ENCODE data around the gene RHBDL2. TPM values are rescaled to one million over a fixed set of nuclear protein-coding genes. Genes with fewer than 3 reads are reported as not detected.

Gene RHBDL2
- total and polyA plus RNA-seq, 8 donors = 4.3 to 24.9 (median 9.2) TPM; not detected in 2

DNA sequence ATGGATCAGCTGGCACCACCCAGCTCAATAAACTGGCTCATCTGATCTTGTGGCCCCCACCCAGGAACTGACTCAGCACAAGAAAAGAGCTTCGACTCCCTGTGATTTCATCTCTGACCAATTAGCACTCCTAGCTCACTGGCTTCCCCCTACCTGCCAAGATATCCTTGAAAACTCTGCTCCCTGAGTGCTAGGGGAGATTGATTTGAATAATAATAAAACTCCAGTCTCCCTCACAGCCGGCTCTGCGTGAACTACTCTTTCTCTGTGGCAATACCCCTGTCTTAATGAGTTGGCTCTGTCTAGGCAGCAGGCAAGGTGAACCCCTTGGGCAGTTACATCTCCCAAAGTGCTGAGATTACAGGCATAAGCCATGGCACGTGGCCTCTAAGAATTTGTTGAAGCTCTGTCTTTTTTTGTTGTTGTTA is 11.8 kb upstream of the RHBDL2 start:
- H3K9me3 ChIP-seq = no peaks in the 10 kb centered on the region
- H3K4me3 ChIP-seq = no peak overlapping the region
- intact Hi-C loops (cut with DNase I; ENCODE audit: low total_unique reads) = no loop called here
- no peaks in the 10 kb centered on the region for H3K4me1 ChIP-seq
- H3K36me3 ChIP-seq = no peaks in the 10 kb centered on the region
- WGBS, 5 donors = 33 to 39% (median 36%) methylated on average over 4 of the region's 4 CpGs
- H3K27me3 ChIP-seq = no peaks in the 10 kb centered on the region
- no peak for DNase-seq
- TF ChIP-seq POLR2AphosphoS5 (IDR thresholded peaks at IDR 0.05) = no peak
- TF ChIP-seq EP300 (IDR thresholded peaks at IDR 0.05) = no peak
- TF ChIP-seq, protein P1, sequence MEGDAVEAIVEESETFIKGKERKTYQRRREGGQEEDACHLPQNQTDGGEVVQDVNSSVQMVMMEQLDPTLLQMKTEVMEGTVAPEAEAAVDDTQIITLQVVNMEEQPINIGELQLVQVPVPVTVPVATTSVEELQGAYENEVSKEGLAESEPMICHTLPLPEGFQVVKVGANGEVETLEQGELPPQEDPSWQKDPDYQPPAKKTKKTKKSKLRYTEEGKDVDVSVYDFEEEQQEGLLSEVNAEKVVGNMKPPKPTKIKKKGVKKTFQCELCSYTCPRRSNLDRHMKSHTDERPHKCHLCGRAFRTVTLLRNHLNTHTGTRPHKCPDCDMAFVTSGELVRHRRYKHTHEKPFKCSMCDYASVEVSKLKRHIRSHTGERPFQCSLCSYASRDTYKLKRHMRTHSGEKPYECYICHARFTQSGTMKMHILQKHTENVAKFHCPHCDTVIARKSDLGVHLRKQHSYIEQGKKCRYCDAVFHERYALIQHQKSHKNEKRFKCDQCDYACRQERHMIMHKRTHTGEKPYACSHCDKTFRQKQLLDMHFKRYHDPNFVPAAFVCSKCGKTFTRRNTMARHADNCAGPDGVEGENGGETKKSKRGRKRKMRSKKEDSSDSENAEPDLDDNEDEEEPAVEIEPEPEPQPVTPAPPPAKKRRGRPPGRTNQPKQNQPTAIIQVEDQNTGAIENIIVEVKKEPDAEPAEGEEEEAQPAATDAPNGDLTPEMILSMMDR (IDR thresholded peaks at IDR 0.05) = no peak
- no peak for TF ChIP-seq POLR2A (IDR thresholded peaks at IDR 0.05)
- H3K27ac ChIP-seq = peak overlapping the region in 3 of 5 donors; percentile 7 to 23 (median 16)

DNA sequence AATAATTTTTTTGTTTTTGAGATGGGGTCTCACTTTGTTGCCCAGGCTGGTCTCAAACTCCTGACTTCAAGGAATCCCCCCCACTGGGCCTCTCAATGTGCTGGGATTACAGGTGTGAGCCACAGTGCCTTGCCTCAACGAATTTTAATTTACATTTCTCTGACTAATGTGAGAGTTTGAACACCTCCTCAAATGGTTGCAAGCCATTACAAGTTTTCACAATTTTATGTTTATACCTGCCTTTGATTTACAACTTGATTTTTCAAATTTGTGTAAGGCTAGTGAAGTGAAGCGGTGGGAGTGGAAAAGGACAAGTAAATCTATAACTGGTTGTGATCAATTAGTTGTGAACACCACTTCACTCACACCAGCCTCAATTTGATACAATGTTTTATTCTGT is 8.9 kb upstream of the RHBDL2 start:
- 43 to 67% (median 59%) methylated on average over 2 of the region's 2 CpGs for WGBS, 5 donors
- no peaks in the 10 kb centered on the region for H3K36me3 ChIP-seq
- no peak for DNase-seq
- intact Hi-C loops (cut with DNase I; ENCODE audit: low total_unique reads) = no loop called here
- no peaks in the 10 kb centered on the region for H3K9me3 ChIP-seq
- no peak overlapping the region for H3K27ac ChIP-seq
- no peaks in the 10 kb centered on the region for H3K4me1 ChIP-seq
- TF ChIP-seq, protein P1 (IDR thresholded peaks at IDR 0.05) = no peak
- TF ChIP-seq EP300 (IDR thresholded peaks at IDR 0.05) = no peak
- TF ChIP-seq POLR2A (IDR thresholded peaks at IDR 0.05) = no peak
- no peak for TF ChIP-seq POLR2AphosphoS5 (IDR thresholded peaks at IDR 0.05)
- no peaks in the 10 kb centered on the region for H3K27me3 ChIP-seq
- H3K4me3 ChIP-seq = no peak overlapping the region

GRCh38 chr1:38944547-38944946 is 2.9 kb upstream of the RHBDL2 start:
- TF ChIP-seq POLR2AphosphoS5 (IDR thresholded peaks at IDR 0.05) = no peak
- TF ChIP-seq, protein P1 (IDR thresholded peaks at IDR 0.05) = no peak
- no peak for TF ChIP-seq POLR2A (IDR thresholded peaks at IDR 0.05)
- no peak for TF ChIP-seq EP300 (IDR thresholded peaks at IDR 0.05)
- H3K27me3 ChIP-seq = no peaks in the 10 kb centered on the region
- DNase-seq = no peak
- intact Hi-C loops (cut with DNase I; ENCODE audit: low total_unique reads) = no loop called here
- H3K9me3 ChIP-seq = no peaks in the 10 kb centered on the region
- H3K27ac ChIP-seq = no peak overlapping the region
- no peaks in the 10 kb centered on the region for H3K36me3 ChIP-seq
- no peak overlapping the region for H3K4me3 ChIP-seq
- 94 to 100% (median 95%) methylated on average over 4 of the region's 4 CpGs for WGBS, 5 donors
- H3K4me1 ChIP-seq = peaks cover 3 to 19% (median 15%) of the 10 kb centered on the region in 4 donors

- 94 to 97% (median 95%) methylated on average over 10 of the region's 10 CpGs for WGBS, 5 donors
- no peaks in the 10 kb centered on the region for H3K36me3 ChIP-seq
- intact Hi-C loops (cut with DNase I; ENCODE audit: low total_unique reads) = no loop called here
Measured at GRCh38 chr1:38942664-38943428, 1.2 kb upstream of the RHBDL2 start.

More at GRCh38 chr1:38942664-38943428, 1.2 kb upstream of the RHBDL2 start:
- H3K9me3 ChIP-seq = no peaks in the 10 kb centered on the region
- TF ChIP-seq POLR2A (IDR thresholded peaks at IDR 0.05) (no peak), POLR2AphosphoS5 (IDR thresholded peaks at IDR 0.05) (no peak), EP300 (IDR thresholded peaks at IDR 0.05) (no peak)
- TF ChIP-seq, protein P1 (IDR thresholded peaks at IDR 0.05) = no peak
- H3K4me1 ChIP-seq = peaks cover 3 to 19% (median 15%) of the 10 kb centered on the region in 4 donors
- no peak overlapping the region for H3K4me3 ChIP-seq
- H3K27ac ChIP-seq = no peak overlapping the region
- DNase-seq = no peak
- no peaks in the 10 kb centered on the region for H3K27me3 ChIP-seq
